H1 (cell line): ENCODE data around the gene SYCE3. TPM values are rescaled to one million over a fixed set of nuclear protein-coding genes. Genes with fewer than 3 reads are reported as not detected.

Experiments
- CTCF ChIA-PET: fragments of 300-600 bp; sonication (Branson Sonifier 250); formaldehyde crosslinking; loops from one replicate; lab custom pipeline; 2021; ENCODE audit not compliant: partially characterized antibody; lab: Charles Lee
- POLR2A ChIA-PET: fragments of 300-600 bp; sonication (Branson Sonifier 250); formaldehyde crosslinking; loops from one replicate; lab custom pipeline; 2021; ENCODE audit warnings: inconsistent platforms; ENCODE audit not compliant: partially characterized antibody; lab: Charles Lee
- DNase-seq, 2 experiments: peaks; one replicate each; pipeline versions ENCODE4 v3.0.0 to v3.0.0-alpha.2; 2010 to 2022; ENCODE audit warnings: low spot score in 2 of 2, low read depth in 1 of 2, mixed read lengths in 1 of 2
- FAIRE-seq: peaks from 2 replicates; lab custom pipeline; 2011; peaks lifted over from hg19 to GRCh38; lab: Jason Lieb, UNC
- H2AFZ ChIP-seq: 2 replicates; pipeline ENCODE4 v1.8.1; 2012; ENCODE audit warnings: low read length, inconsistent platforms
- H2AK5ac ChIP-seq: 2 replicates; pipeline ENCODE4 v1.6.1; 2013; ENCODE audit warnings: low read depth, low read length
- H2BK120ac ChIP-seq: replicated peaks from 2 replicates; pipeline ENCODE3; 2013; ENCODE audit warnings: low read depth, low read length, inconsistent platforms
- H2BK12ac ChIP-seq: 2 replicates; pipeline ENCODE4 v1.6.1; 2013; ENCODE audit warnings: low read depth, low read length
- H2BK15ac ChIP-seq: 2 replicates; pipeline ENCODE4 v1.6.1; 2013; ENCODE audit warnings: low read length
- H2BK20ac ChIP-seq: 2 replicates; pipeline ENCODE4 v1.6.1; 2013; ENCODE audit warnings: low read length
- H2BK5ac ChIP-seq: 2 replicates; pipeline ENCODE4 v1.6.1; 2013; ENCODE audit warnings: low read depth, low read length
- H3K14ac ChIP-seq: 2 replicates; pipeline ENCODE4 v1.6.1; 2013; ENCODE audit warnings: inconsistent platforms; ENCODE audit not compliant: insufficient read length
- H3K18ac ChIP-seq: 2 replicates; pipeline ENCODE4 v1.6.1; 2013; ENCODE audit warnings: low read length; ENCODE audit errors: extremely low read depth
- H3K23ac ChIP-seq: 2 replicates; pipeline ENCODE4 v1.6.1; 2013; ENCODE audit warnings: inconsistent platforms; ENCODE audit not compliant: insufficient read length
- H3K23me2 ChIP-seq: 2 replicates; pipeline ENCODE4 v1.6.1; 2013; ENCODE audit warnings: low read depth, low read length
- H3K27ac ChIP-seq: 2 replicates; pipeline ENCODE4 v1.6.1; 2011; ENCODE audit warnings: low read depth, low read length, inconsistent platforms
- H3K27me3 ChIP-seq, 4 experiments: replicated peaks in 1 of 4; 1 replicate in 1 of 4; 2 replicates in 3 of 4; pipeline versions ENCODE4 v1.6.1 to v1.8.1; 2011 to 2013; ENCODE audit warnings: low read length in 3 of 4, mild to moderate bottlenecking in 3 of 4, inconsistent platforms in 2 of 4, mixed read lengths in 2 of 4, moderate library complexity in 1 of 4; ENCODE audit not compliant: control insufficient read depth in 3 of 4, insufficient read depth in 3 of 4; ENCODE audit errors: extremely low read depth in 1 of 4
- H3K36me3 ChIP-seq, 4 experiments: 2 replicates each; pipeline versions ENCODE4 v1.6.1 to v1.8.1; 2011 to 2013; ENCODE audit warnings: mild to moderate bottlenecking in 4 of 4, low read length in 3 of 4, moderate library complexity in 2 of 4, control low read depth in 1 of 4, inconsistent platforms in 1 of 4; ENCODE audit not compliant: insufficient read depth in 4 of 4, control insufficient read depth in 2 of 4
- H3K4ac ChIP-seq: replicated peaks from 2 replicates; pipeline ENCODE3; 2013; ENCODE audit warnings: low read length, low read depth, mixed read lengths, inconsistent platforms; ENCODE audit not compliant: insufficient read length
- H3K4me1 ChIP-seq, 4 experiments: replicated peaks in 1 of 4; 1 replicate in 1 of 4; 2 replicates in 3 of 4; pipeline versions ENCODE4 v1.6.1 to v1.8.1; 2011 to 2013; ENCODE audit warnings: low read length in 3 of 4, inconsistent platforms in 2 of 4, mixed read lengths in 1 of 4; ENCODE audit not compliant: insufficient read depth in 4 of 4, control insufficient read depth in 3 of 4
- H3K4me2 ChIP-seq, 2 experiments: 2 replicates each; pipeline versions ENCODE4 v1.6.1 to v1.8.1; 2011 to 2013; ENCODE audit warnings: low read depth in 2 of 2, low read length in 2 of 2, control low read depth in 1 of 2, inconsistent platforms in 1 of 2, mild to moderate bottlenecking in 1 of 2; ENCODE audit not compliant: insufficient read depth in 1 of 2
- H3K4me3 ChIP-seq, 4 experiments: fragments of 200-600, 300-600 bp in 1 of 4; sonication (generic), shearing (Covaris generic), sonication (Bioruptor Twin) in 1 of 4; 2 replicates each; pipeline versions ENCODE4 v1.5.1 to v1.8.1; 2011 to 2016; ENCODE audit warnings: low read length in 4 of 4, low read depth in 3 of 4, control low read depth in 2 of 4, inconsistent platforms in 2 of 4, mild to moderate bottlenecking in 2 of 4, mixed read lengths in 1 of 4, moderate library complexity in 1 of 4; ENCODE audit not compliant: insufficient read depth in 2 of 4; ENCODE audit errors: extremely low read depth in 1 of 4
- H3K56ac ChIP-seq: replicated peaks from 2 replicates; pipeline ENCODE3; 2013; ENCODE audit warnings: low read depth, mild to moderate bottlenecking, mixed read lengths, low read length, inconsistent platforms; ENCODE audit not compliant: insufficient read length
- H3K79me1 ChIP-seq: 2 replicates; pipeline ENCODE4 v1.6.1; 2013; ENCODE audit warnings: low read depth, low read length, control low read depth
- H3K79me2 ChIP-seq, 2 experiments: 2 replicates each; pipeline versions ENCODE4 v1.6.1 to v1.8.1; 2012 to 2013; ENCODE audit warnings: low read length in 2 of 2, mild to moderate bottlenecking in 2 of 2, inconsistent platforms in 1 of 2; ENCODE audit not compliant: insufficient read depth in 2 of 2, control insufficient read depth in 1 of 2
- H3K9ac ChIP-seq, 4 experiments: replicated peaks in 1 of 4; 1 replicate in 1 of 4; 2 replicates in 3 of 4; pipeline versions ENCODE4 v1.6.1 to v1.8.1; 2011 to 2013; ENCODE audit warnings: low read depth in 3 of 4, low read length in 3 of 4, control low read depth in 2 of 4, mild to moderate bottlenecking in 2 of 4, moderate library complexity in 2 of 4, inconsistent platforms in 1 of 4; ENCODE audit errors: extremely low read depth in 1 of 4
- H3K9me3 ChIP-seq, 2 experiments: 2 replicates each; pipeline versions ENCODE4 v1.6.1 to v1.8.1; 2012 to 2013; ENCODE audit warnings: mild to moderate bottlenecking in 2 of 2, moderate library complexity in 2 of 2, control low read depth in 1 of 2, inconsistent platforms in 1 of 2, low read depth in 1 of 2, low read length in 1 of 2, mixed read lengths in 1 of 2; ENCODE audit not compliant: insufficient read depth in 2 of 2
- H4K20me1 ChIP-seq, 2 experiments: replicated peaks in 1 of 2; 2 replicates each; pipeline versions ENCODE3 to v1.8.1; 2011 to 2013; ENCODE audit warnings: inconsistent platforms in 2 of 2, low read length in 2 of 2, mild to moderate bottlenecking in 1 of 2; ENCODE audit not compliant: insufficient read depth in 2 of 2, control insufficient read depth in 1 of 2
- H4K5ac ChIP-seq: 2 replicates; pipeline ENCODE4 v1.6.1; 2013; ENCODE audit warnings: low read length, low read depth, mixed read lengths, inconsistent platforms; ENCODE audit not compliant: insufficient read length
- H4K8ac ChIP-seq: 2 replicates; pipeline ENCODE4 v1.8.0; 2013; ENCODE audit warnings: mild to moderate bottlenecking, moderate library complexity, low read length, inconsistent platforms; ENCODE audit not compliant: insufficient read depth; ENCODE audit errors: extremely low read depth
- H4K91ac ChIP-seq: replicated peaks from 2 replicates; pipeline ENCODE3; 2013; ENCODE audit warnings: low read length, mixed read lengths, inconsistent platforms; ENCODE audit not compliant: insufficient read length
- ATF2 ChIP-seq: IDR thresholded peaks from 2 replicates; pipeline ENCODE4 v1.6.1; 2012; ENCODE audit warnings: low read length, inconsistent platforms
- BCL11A ChIP-seq, 2 experiments: IDR thresholded peaks; one replicate each; pipeline ENCODE4 v1.6.1; 2011; ENCODE audit warnings: low read depth in 2 of 2, low read length in 2 of 2, mild to moderate bottlenecking in 2 of 2
- CBX8 ChIP-seq: fragments of 300-800, 300-1000 bp; sonication (generic); IDR thresholded peaks from 2 replicates; pipeline ENCODE4 v1.7.1; 2016; ENCODE audit warnings: low read depth, low read length, borderline replicate concordance
- CTBP2 ChIP-seq: IDR thresholded peaks from 2 replicates; pipeline ENCODE4 v1.7.0; 2011; ENCODE audit warnings: borderline replicate concordance, mild to moderate bottlenecking, moderate library complexity, mixed read lengths, low read length; ENCODE audit not compliant: insufficient read depth, insufficient read length
- JUND ChIP-seq: IDR thresholded peaks from 2 replicates; pipeline ENCODE4 v1.6.1; 2011; ENCODE audit warnings: mild to moderate bottlenecking, improper control_type of control experiment, low read length
- KDM4A ChIP-seq: IDR thresholded peaks from one replicate; pipeline ENCODE4 v1.7.1; 2012; ENCODE audit warnings: low read depth, mild to moderate bottlenecking, moderate library complexity, low read length, inconsistent platforms; ENCODE audit not compliant: severe bottlenecking
- PHF8 ChIP-seq: fragments of 200-600 bp; sonication (generic); conservative IDR thresholded peaks from 2 replicates; pipeline ENCODE4 v1.7.1; 2012; ENCODE audit warnings: low read depth, mild to moderate bottlenecking, inconsistent platforms, low read length, moderate library complexity
- RFX5 ChIP-seq: IDR thresholded peaks from 2 replicates; pipeline ENCODE4 v1.6.1; 2011; ENCODE audit warnings: low read depth, low read length, improper control_type of control experiment, borderline replicate concordance
- TBP ChIP-seq: IDR thresholded peaks from 2 replicates; pipeline ENCODE4 v1.6.1; 2011; ENCODE audit warnings: low read depth, low read length, improper control_type of control experiment
- ZNF274 ChIP-seq: IDR thresholded peaks from 2 replicates; pipeline ENCODE4 v1.7.0; 2012; ENCODE audit warnings: low read length, borderline replicate concordance; ENCODE audit errors: extremely low read depth
- WGBS, 2 experiments: shearing (Covaris generic) in 1 of 2; methylation state at CpG; one replicate each; pipeline versions ENCODE4 v1.1.6 to v1.1.7; 2013 to 2015; ENCODE audit warnings: low lambda C conversion rate in 2 of 2, mixed read lengths in 2 of 2, inconsistent platforms in 1 of 2, low coverage in 1 of 2, missing lambda C conversion rate in 1 of 2; ENCODE audit not compliant: insufficient replicate concordance in 2 of 2, insufficient coverage in 1 of 2, insufficient read length in 1 of 2; ENCODE audit errors: extremely low coverage in 1 of 2, missing lambda C conversion rate in 1 of 2; 5-methylcytosine and 5-hydroxymethylcytosine counted together
- polyA plus RNA-seq, 7 experiments: library from polyadenylated mRNA; depleted of rRNA in 3 of 7; stranded (reverse) in 5 of 7; unstranded in 2 of 7; fragments of >200 nt in 5 of 7; fragments of 200-250 nt in 2 of 7; gene quantifications; 1 replicate in 5 of 7; 2 replicates in 1 of 7; 4 replicates in 1 of 7; pipeline versions ENCODE4 v1.2.1 to v1.2.3, GENCODE V29; 2011 to 2013; ENCODE audit warnings: missing spikeins in 2 of 7, mixed read lengths in 2 of 7
- total RNA-seq: library from RNA; stranded (reverse); fragmentation: NEBNext Ultra II Directional; extraction: Animal tissue kit (Norgen Biotek cat#: 25700); gene quantifications from 2 replicates; pipeline ENCODE4 v1.2.1, GENCODE V29; 2021

SYCE3 gene
- total and polyA plus RNA-seq, 2 of the 8 experiments (the other 6 are each of a cell fraction or from before 2014, with no cell fraction given): 1.9 TPM; not detected in 1

GRCh38 chr22:50597097-50597496 lies 34.4 kb upstream of the SYCE3 start:
- Histone ChIP-seq H2BK12ac (no peak overlapping the region), H4K5ac (no peak overlapping the region), H3K14ac (no peak overlapping the region), H3K56ac (no peak overlapping the region), H3K4me1 (peaks cover 0 to 9% (median 4%) of the 10 kb centered on the region in 4 experiments; a peak in 3 of 7 replicates), H2BK5ac (no peak overlapping the region), H4K91ac (no peak overlapping the region), H4K20me1 (peaks cover 3 to 8% of the 10 kb centered on the region in 2 experiments)
- CTCF ChIA-PET: interaction anchor here (1.7 kb wide), 1 partner anchor 29 kb away, joined by 4 read pairs; no protein-coding TSS in a partner anchor
- TF ChIP-seq JUND (no peak), KDM4A (no peak), CTBP2 (no peak), CBX8 (no peak), RFX5 (no peak), BCL11A (IDR thresholded peaks at IDR 0.05; ENCODE audit: low read depth in 2 of 2, low read length in 2 of 2) (no peak), TBP (no peak), ATF2 (no peak), ZNF274 (no peak), PHF8 (no peak)
- TF ChIP-seq, all 59 proteins: peak for 0
- WGBS, 2 experiments: 89% methylated on average over 5 of the region's 5 CpGs; no CpG with 5 or more reads in 1 of the 2 experiments
- Histone ChIP-seq H3K23ac (no peak overlapping the region), H3K9ac (no peak overlapping the region), H3K18ac (no peak overlapping the region), H2AK5ac (no peak overlapping the region), H3K79me1 (no peaks in the 10 kb centered on the region), H2AFZ (no peak overlapping the region), H3K27ac (no peak overlapping the region), H2BK120ac (no peak overlapping the region), H3K23me2 (no peaks in the 10 kb centered on the region; the same call in 1 of the 2 replicates), H3K27me3 (peaks cover 23 to 45% (median 26%) of the 10 kb centered on the region in 4 experiments; a peak in 6 of 7 replicates), H2BK15ac (no peak overlapping the region), H3K4me3 (no peak overlapping the region), H3K36me3 (no peaks in the 10 kb centered on the region), H3K4me2 (no peak overlapping the region), H3K4ac (no peak overlapping the region), H4K8ac (no peak overlapping the region), H3K79me2 (no peaks in the 10 kb centered on the region), H3K9me3 (no peaks in the 10 kb centered on the region), H2BK20ac (no peak overlapping the region)
- POLR2A ChIA-PET: no interaction called here
- FAIRE-seq (no peak), DNase-seq (no peak)
